Astrocyte (in vitro differentiated cells and primary cell): Measurements from ENCODE around the gene ZNF30.

Source experiments
- CTCF ChIP-seq: IDR thresholded peaks from 2 replicates; pipeline ENCODE4 v1.5.1; 2011; ENCODE audit warnings: low read depth, mild to moderate bottlenecking, inconsistent platforms, low read length, moderate library complexity; ENCODE audit not compliant: insufficient read depth
- EZH2 ChIP-seq: IDR thresholded peaks from 2 replicates; pipeline ENCODE4 v1.6.1; 2012; ENCODE audit warnings: mild to moderate bottlenecking, low read length, inconsistent platforms; ENCODE audit not compliant: insufficient read depth

- TF ChIP-seq CTCF (no peak), EZH2 (no peak)
Observed at GRCh38 chr19:34879563-34879962, 47.1 kb upstream of the ZNF30 start.
